ENCODE results near the gene SRRM3.
A peak's percentile ranks its signal among the peaks of the same experiment; 100 is the strongest.
"Not testable (repeated sequence)": the region's sequence is repeated elsewhere in the genome, so short reads cannot be mapped to it uniquely, and the experiment has no call there.

Gene SRRM3

GRCh38 chr7:76165106-76165972, 36.4 kb upstream of the SRRM3 start:
- DNase-seq (ENCODE audit: low read depth), result no peak
- H3K4me3 ChIP-seq (ENCODE audit: low read depth, low read length), result no peak overlapping the region
- TF ChIP-seq CTCF (IDR thresholded peaks at IDR 0.05; ENCODE audit: low read depth, low read length, missing control alignments), result no peak

DNA sequence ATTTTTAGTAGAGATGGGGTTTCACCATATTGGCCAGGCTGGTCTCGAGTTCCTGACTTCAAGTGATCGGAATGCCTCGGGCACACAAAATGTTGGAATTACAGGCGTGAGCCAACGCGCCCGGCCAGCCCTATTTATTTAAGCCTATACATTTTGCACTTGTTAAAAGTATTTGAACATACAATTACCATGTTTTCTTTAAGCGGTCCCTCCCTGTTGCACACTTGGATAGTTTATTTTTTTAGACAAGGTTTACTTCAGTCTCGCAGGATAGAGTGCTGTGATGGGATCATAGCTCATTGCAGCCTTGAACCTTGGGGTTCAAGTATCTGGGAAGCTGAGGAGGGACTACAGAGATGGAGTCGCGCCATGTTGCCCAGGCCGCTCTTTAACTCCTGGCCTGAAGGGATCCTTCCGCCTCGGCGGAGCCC, 35.7 kb upstream of the SRRM3 start:
- peak overlapping the region; percentile 69 for H3K4me3 ChIP-seq (ENCODE audit: low read depth, low read length)
- no peak for DNase-seq (ENCODE audit: low read depth)
- no peak for TF ChIP-seq CTCF (IDR thresholded peaks at IDR 0.05; ENCODE audit: low read depth, low read length, missing control alignments)

- peak overlapping the region; percentile 69 for H3K4me3 ChIP-seq (ENCODE audit: low read depth, low read length)
Measured at GRCh38 chr7:76166404-76167255, 35.1 kb upstream of the SRRM3 start.

GRCh38 chr7:76173566-76174205, 28.0 kb upstream of the SRRM3 start:
- no peak overlapping the region for H3K4me3 ChIP-seq (ENCODE audit: low read depth, low read length)
- no peak for DNase-seq (ENCODE audit: low read depth)
- no peak for TF ChIP-seq CTCF (IDR thresholded peaks at IDR 0.05; ENCODE audit: low read depth, low read length, missing control alignments)

More at GRCh38 chr7:76166404-76167255, 35.1 kb upstream of the SRRM3 start:
- peak; percentile 47 for DNase-seq (ENCODE audit: low read depth)
- peak; percentile 6 for TF ChIP-seq CTCF (IDR thresholded peaks at IDR 0.05; ENCODE audit: low read depth, low read length, missing control alignments)

- not testable (repeated sequence) for H3K4me3 ChIP-seq (ENCODE audit: low read depth, low read length); DNase-seq (ENCODE audit: low read depth)
Measured at GRCh38 chr7:76176951-76177350, 24.7 kb upstream of the SRRM3 start.

DNA sequence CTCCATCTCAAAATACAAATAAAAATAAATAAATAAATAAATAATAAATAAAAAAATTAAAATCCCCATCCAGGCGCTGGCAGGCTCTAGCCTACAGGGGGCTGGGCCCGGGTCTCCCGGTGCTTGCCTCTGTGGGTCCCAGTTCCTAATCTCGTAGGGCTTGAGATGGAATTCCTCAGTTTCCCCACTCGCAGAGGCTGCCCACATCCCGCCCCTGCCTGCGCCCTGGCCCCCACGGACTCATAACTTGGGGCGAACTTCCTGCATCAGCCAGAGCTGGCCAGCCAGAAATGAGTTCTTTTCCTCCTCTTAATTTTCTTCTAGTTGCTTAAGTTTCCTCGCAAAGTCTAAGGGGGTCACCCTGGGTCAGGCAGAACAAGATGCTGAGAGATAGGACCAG, 22.0 kb upstream of the SRRM3 start:
- TF ChIP-seq CTCF (IDR thresholded peaks at IDR 0.05; ENCODE audit: low read depth, low read length, missing control alignments), result no peak
- H3K4me3 ChIP-seq (ENCODE audit: low read depth, low read length), result no peak overlapping the region
- no peak for DNase-seq (ENCODE audit: low read depth)
